K562 treated with DMSO at 1 percent for 24 hours (cell line): ENCODE measurements around the gene DSG1. TPM values are rescaled to one million over a fixed set of nuclear protein-coding genes. Genes with fewer than 3 reads are reported as not detected.

Source experiments
- total RNA-seq: library from RNA; unstranded; fragments of 300-600 nt; gene quantifications from 2 replicates; pipeline ENCODE4 v1.2.3, GENCODE V29; 2022; ENCODE audit warnings: low read depth; ENCODE audit not compliant: insufficient read depth

DSG1 gene
- total RNA-seq: 0.34 and 0.47 TPM in 2 replicates

DNA sequence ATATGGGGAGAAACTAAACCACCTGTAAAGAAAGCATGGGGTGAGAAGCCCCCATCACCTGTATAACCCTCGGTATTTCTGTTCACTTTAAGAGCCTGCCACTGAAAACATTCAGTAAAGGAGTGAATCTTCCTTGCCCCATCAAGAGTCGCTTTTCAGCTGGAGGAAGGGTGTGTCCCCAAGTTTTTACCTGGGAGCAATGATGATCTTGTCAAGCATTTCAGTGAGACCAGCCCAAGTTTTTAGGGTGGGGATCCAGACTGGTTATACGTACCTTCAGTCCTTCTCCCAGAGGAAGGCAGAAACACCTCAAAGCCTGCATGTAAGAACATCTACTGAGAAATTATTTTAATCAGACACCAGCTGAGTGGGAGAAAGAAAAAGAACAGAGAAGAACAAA lies at the start of gene DSG1:
TSS of gene DSG1 (plus strand) at position 301 of the 400 bp plus-strand sequence. CDS start 141 bp downstream, outside the sequence.

DNA sequence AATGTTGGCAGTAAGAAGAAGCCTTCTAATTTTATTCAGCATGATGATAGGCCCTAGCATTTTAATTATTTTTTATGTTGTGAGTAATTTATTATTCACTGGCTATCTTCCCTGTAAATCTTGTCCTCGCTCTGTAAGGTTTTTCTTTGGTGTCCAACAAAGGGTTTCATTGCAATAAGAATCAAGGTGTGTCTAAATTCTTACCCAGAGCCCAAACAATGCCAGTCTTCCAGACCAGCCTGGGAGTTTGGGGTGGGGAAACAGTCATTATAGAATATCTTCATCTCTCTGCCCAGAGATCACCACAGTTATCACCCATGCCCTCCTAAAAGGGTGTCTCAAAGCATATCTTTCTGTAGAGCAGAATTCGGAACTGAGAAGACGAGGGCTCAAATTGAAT lies 58.5 kb downstream of the DSG1 start, which contains the start of gene DSG4:
TSS of gene DSG4 (plus strand) at position 301 of the 400 bp plus-strand sequence. CDS start 135 bp downstream, outside the sequence.

Other genes with a start within 250 kb of the DSG1 start
- gene DSC2, start 215.7 kb upstream of the DSG1 start, total RNA-seq: 4.3 and 5.3 TPM in 2 replicates
- 0.28 and 0.31 TPM in 2 replicates for gene DSC1, start 155.3 kb upstream of the DSG1 start, total RNA-seq
- gene DSG4, start 58.6 kb downstream of the DSG1 start, total RNA-seq: not detected in 2 replicates
- gene DSG3, start 129.6 kb downstream of the DSG1 start, total RNA-seq: 0.20 and 0.38 TPM in 2 replicates
- 21.2 and 23.3 TPM in 2 replicates for gene DSG2, start 180.0 kb downstream of the DSG1 start, total RNA-seq